Body of pancreas (tissue), 4 donors: Measurements from ENCODE around the gene UCKL1.

Experiments used
- POLR2A ChIP-seq, 3 donors: fragments of 450-650 bp; IDR thresholded peaks; one replicate each; pipeline ENCODE4 v1.6.1; 2016; ENCODE audit warnings: antibody characterized with exemption in 3 of 3, mild to moderate bottlenecking in 2 of 3
- TF ChIP-seq, protein P1 (sequence below), 7 experiments: fragments of 450-650 bp in 4 of 7; fragments of 200-600 bp in 3 of 7; sonication (generic) in 3 of 7; IDR thresholded peaks; one replicate each; pipeline ENCODE4 v1.5.1; 2016 to 2019; ENCODE audit warnings: antibody characterized with exemption in 7 of 7

GRCh38 chr20:63895202-63895951 is 60.8 kb downstream of the UCKL1 start:
- TF ChIP-seq POLR2A (IDR thresholded peaks at IDR 0.05) = no peak
- TF ChIP-seq, protein P1, sequence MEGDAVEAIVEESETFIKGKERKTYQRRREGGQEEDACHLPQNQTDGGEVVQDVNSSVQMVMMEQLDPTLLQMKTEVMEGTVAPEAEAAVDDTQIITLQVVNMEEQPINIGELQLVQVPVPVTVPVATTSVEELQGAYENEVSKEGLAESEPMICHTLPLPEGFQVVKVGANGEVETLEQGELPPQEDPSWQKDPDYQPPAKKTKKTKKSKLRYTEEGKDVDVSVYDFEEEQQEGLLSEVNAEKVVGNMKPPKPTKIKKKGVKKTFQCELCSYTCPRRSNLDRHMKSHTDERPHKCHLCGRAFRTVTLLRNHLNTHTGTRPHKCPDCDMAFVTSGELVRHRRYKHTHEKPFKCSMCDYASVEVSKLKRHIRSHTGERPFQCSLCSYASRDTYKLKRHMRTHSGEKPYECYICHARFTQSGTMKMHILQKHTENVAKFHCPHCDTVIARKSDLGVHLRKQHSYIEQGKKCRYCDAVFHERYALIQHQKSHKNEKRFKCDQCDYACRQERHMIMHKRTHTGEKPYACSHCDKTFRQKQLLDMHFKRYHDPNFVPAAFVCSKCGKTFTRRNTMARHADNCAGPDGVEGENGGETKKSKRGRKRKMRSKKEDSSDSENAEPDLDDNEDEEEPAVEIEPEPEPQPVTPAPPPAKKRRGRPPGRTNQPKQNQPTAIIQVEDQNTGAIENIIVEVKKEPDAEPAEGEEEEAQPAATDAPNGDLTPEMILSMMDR (IDR thresholded peaks at IDR 0.05) = no peak
